Ishikawa (cell line): Measurements from ENCODE around the gene PSPN.

Source experiments
- CREB1 ChIP-seq: IDR thresholded peaks from 2 replicates; pipeline ENCODE4 v1.6.1; 2012; ENCODE audit warnings: low read depth
- EP300 ChIP-seq: IDR thresholded peaks from 2 replicates; pipeline ENCODE4 v1.6.1; 2012; ENCODE audit warnings: borderline replicate concordance
- RAD21 ChIP-seq: IDR thresholded peaks from 2 replicates; pipeline ENCODE4 v1.6.1; 2012; ENCODE audit warnings: low read depth

DNA sequence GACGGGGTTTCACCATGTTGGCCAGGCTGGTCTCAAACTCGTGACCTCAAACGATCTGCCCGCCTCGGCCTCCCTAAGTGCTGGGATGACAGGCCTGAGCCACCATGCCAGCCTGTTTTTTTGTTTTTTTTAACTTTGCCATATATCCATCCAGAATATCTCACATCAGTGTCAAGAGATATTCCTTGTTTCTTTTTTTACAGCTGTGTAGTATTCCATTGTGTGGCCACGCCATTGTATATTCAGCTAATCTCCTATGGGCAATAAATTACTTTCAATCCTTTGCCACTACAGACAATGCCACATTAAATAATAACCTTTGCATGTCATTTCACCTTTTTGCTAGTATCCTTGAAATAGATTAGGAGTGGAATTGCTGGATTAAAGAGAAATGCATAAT is 33.6 kb upstream of the PSPN start:
- no peak for TF ChIP-seq RAD21
- TF ChIP-seq EP300 = no peak
- TF ChIP-seq CREB1 = no peak
